Brain microvascular endothelial cell (primary cell): ENCODE results near the gene PHF12.

Experiments
- DNase-seq: peaks from one replicate; pipeline ENCODE4 v3.0.0-alpha.2; 2020
- H3K27ac ChIP-seq: fragments of 250-450 bp; sonication (Bioruptor Pico); 2 replicates; pipeline ENCODE4 v1.5.1; 2020; ENCODE audit warnings: mild to moderate bottlenecking, moderate library complexity
- H3K27me3 ChIP-seq: fragments of 250-450 bp; sonication (Bioruptor Pico); replicated peaks from 2 replicates; pipeline ENCODE4 v1.5.1; 2020; ENCODE audit warnings: mild to moderate bottlenecking
- H3K36me3 ChIP-seq: fragments of 250-450 bp; sonication (Bioruptor Pico); replicated peaks from 2 replicates; pipeline ENCODE4 v1.5.1; 2020; ENCODE audit warnings: mild to moderate bottlenecking
- H3K4me3 ChIP-seq: 2 replicates; pipeline ENCODE4 v1.5.1; 2011; ENCODE audit warnings: low read depth, mild to moderate bottlenecking, control low read depth, low read length, moderate library complexity
- in situ Hi-C: cut with HindIII; loops from 2 replicates; pipeline ENCODE4 v1.10.0; 2017; ENCODE audit warnings: low sequenced_read_pairs, low pct_ligation_motif_present
- TF ChIP-seq, protein P1 (sequence below): IDR thresholded peaks from 2 replicates; pipeline ENCODE4 v1.5.1; 2011; ENCODE audit warnings: low read depth, mild to moderate bottlenecking, moderate library complexity, low read length, control low read depth, inconsistent platforms; ENCODE audit errors: missing control alignments

Gene PHF12

DNA sequence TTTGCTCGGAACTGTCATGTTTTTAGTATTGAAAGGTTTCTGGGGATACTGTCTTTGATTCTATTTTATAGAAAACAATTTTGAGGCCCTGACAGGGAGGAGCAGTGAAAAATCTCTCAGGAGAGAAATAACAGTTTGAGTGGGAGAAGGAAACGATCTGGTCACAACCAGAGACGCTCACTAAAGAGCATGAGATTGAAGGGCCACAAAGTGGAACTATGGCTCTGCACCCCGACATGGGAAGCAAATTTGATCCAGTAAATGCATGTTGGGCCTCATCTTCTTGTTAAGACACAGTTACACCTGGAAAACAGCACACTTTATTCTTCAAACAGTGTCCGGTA, 96.0 kb downstream of the PHF12 start:
- Histone ChIP-seq H3K27ac (peak overlapping the region; percentile 59), H3K27me3 (no peaks in the 10 kb centered on the region), H3K36me3 (peaks cover 25% of the 10 kb centered on the region), H3K4me3 (peak overlapping the region; percentile 90)
- no peak for DNase-seq
- in situ Hi-C loops: no loop called here
- TF ChIP-seq, protein P1, sequence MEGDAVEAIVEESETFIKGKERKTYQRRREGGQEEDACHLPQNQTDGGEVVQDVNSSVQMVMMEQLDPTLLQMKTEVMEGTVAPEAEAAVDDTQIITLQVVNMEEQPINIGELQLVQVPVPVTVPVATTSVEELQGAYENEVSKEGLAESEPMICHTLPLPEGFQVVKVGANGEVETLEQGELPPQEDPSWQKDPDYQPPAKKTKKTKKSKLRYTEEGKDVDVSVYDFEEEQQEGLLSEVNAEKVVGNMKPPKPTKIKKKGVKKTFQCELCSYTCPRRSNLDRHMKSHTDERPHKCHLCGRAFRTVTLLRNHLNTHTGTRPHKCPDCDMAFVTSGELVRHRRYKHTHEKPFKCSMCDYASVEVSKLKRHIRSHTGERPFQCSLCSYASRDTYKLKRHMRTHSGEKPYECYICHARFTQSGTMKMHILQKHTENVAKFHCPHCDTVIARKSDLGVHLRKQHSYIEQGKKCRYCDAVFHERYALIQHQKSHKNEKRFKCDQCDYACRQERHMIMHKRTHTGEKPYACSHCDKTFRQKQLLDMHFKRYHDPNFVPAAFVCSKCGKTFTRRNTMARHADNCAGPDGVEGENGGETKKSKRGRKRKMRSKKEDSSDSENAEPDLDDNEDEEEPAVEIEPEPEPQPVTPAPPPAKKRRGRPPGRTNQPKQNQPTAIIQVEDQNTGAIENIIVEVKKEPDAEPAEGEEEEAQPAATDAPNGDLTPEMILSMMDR: no peak
